ENCODE results near the gene SNCB.

The SNCB gene

DNA sequence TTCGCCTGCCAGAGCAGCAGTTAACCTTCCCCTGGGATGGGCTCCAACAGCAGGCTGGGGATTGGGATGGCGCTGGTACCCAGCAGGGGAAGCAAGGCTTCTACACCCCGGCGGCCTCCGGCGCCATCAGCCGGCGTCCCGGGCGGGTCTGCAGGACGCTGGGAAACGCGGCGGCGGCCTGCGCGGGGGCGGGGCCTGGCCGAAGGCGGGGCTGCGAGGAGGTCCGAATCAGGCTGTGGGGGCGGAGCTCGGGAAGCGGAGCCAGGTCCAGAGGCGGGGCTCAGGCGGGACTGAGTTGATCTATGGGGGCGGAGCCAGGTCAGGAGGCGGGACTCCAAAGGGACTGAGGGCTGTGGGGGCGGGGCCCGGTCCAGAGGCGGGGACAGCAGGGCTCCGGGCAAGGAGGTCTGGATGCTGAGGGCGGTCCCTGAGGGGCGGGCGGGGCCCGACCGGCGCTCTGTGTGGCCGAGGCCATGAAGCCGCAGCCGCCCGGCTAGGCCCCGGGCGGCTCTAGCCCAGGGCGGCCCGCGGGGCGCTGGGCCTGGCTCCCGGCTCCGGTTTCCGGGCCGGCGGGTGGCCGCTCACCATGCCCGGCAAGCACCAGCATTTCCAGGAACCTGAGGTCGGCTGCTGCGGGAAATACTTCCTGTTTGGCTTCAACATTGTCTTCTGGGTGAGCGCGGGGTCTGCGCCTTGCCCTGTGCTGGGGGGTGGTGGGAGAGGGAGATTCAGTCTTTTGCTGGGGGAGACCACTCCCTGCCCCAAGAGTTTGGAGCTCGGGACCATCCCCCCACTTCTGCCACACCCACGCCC lies 16.9 kb upstream of the SNCB start, which contains the start of gene TSPAN17:
Gene TSPAN17 (plus strand): TSS at position 455 of the 813 bp plus-strand sequence. CDS start 132 bp downstream, at position 587.
- peak; percentile 97 for DNase-seq (ENCODE audit: extremely low read depth, low read depth)
- TF ChIP-seq, protein P1, sequence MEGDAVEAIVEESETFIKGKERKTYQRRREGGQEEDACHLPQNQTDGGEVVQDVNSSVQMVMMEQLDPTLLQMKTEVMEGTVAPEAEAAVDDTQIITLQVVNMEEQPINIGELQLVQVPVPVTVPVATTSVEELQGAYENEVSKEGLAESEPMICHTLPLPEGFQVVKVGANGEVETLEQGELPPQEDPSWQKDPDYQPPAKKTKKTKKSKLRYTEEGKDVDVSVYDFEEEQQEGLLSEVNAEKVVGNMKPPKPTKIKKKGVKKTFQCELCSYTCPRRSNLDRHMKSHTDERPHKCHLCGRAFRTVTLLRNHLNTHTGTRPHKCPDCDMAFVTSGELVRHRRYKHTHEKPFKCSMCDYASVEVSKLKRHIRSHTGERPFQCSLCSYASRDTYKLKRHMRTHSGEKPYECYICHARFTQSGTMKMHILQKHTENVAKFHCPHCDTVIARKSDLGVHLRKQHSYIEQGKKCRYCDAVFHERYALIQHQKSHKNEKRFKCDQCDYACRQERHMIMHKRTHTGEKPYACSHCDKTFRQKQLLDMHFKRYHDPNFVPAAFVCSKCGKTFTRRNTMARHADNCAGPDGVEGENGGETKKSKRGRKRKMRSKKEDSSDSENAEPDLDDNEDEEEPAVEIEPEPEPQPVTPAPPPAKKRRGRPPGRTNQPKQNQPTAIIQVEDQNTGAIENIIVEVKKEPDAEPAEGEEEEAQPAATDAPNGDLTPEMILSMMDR (IDR thresholded peaks at IDR 0.05; ENCODE audit: low read depth, low read length): peak; percentile 34

DNA sequence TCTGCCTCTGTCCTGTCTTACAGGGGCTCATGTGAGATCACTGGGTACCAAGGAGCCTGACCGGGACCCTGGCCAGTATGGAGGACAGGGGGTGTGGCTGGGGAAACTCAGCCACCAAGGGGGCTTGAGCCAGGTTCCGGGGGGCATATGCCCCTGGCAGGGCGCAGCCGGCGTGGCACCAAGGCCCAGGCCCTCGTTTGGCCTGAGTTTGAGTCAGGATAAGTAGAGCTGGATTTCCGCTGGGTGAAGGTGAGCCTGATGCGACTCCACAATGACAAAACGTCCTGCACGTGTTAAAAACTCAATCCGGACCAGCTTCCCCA lies 16.3 kb upstream of the SNCB start:
- no peak for DNase-seq (ENCODE audit: extremely low read depth, low read depth)
- TF ChIP-seq, protein P1 (IDR thresholded peaks at IDR 0.05; ENCODE audit: low read depth, low read length): no peak

DNA sequence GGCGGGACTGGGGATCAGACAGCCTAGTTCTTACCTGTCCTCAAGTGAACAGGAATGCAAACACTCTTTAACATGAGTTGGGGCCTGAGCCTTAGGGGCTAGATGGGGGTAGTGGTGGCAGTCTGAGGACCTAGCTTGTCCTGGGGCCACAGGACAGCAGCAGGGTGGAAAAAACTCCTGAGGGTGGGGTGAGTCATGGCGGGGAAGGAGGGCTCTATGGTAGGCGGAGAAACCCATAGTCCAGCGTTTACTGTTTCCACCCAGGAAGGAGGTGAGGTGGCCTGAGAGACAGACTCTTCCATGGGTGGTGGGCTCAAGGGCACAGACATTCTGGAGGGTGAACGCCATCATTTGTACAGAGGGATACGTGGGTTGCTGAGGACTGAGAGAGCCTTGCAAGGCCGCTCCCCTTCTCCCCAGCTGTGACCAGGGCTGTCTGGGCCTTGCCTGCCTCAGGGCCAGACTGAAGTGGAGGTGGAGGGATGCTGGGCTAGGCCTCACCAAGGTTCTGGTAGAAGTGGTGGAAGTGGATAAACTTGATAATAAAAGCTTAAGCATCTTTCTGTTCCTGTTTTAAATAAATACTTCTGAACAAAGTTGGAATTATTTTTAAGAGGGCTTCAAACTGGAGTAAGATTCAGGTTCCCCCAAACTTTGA lies 15.8 kb upstream of the SNCB start:
- no peak for DNase-seq (ENCODE audit: extremely low read depth, low read depth)
- TF ChIP-seq, protein P1 (IDR thresholded peaks at IDR 0.05; ENCODE audit: low read depth, low read length): no peak

DNA sequence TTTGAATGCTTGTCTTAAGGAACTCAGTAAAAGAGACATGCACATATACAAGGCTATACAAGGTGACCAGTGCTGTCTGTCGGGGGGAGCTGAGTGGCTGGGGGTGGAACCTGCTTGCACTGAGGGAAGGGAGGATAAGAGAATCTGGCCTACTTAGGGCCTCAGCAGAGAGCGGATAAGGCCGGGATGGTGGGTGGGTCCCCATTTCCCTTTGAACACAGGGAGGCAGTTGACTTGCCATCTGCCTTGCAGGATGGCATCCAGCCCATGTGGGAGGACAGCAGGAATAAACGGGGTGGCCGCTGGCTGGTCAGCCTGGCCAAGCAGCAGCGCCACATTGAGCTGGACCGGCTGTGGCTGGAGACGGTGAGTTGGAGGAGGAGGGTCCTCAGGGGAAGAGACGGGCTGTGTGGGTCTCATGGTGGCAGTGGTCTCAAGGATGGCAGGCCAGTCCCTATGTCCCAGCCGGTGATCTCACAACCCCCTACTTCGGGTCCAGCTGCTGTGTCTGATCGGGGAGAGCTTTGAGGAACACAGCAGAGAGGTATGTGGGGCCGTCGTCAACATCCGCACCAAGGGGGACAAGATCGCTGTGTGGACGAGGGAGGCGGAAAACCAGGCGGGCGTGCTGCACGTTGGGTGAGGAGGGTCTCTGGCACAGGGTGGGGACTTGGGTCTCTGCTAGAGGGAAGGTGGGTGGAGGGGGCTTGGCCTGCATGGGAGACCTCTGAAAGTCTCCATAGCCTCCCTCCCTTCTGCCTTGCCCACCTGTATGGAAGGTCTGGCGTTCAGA lies 14.7 kb upstream of the SNCB start:
- TF ChIP-seq, protein P1 (IDR thresholded peaks at IDR 0.05; ENCODE audit: low read depth, low read length): no peak
- DNase-seq (ENCODE audit: extremely low read depth, low read depth): no peak

DNA sequence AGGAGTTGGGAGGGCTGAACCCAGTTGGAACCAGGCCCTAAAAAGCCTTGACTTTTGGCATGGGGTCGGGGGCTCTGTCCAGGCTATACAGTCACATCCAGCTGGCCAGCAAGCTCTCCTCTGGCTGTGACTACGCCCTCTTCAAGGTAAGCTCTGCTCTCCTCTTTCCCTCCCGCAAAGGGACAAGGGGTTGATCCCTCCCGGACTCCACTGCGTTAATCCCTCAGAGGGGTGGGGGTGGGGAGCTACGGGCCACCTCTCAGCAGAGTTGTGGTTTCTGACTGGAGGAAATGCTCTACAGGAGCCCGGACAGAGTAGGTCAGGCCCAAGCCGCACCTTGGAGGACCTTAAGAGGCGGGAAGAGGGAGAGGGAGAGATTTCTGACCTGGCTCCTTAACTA lies 14.0 kb upstream of the SNCB start:
- DNase-seq (ENCODE audit: extremely low read depth, low read depth): no peak
- TF ChIP-seq, protein P1 (IDR thresholded peaks at IDR 0.05; ENCODE audit: low read depth, low read length): no peak

DNA sequence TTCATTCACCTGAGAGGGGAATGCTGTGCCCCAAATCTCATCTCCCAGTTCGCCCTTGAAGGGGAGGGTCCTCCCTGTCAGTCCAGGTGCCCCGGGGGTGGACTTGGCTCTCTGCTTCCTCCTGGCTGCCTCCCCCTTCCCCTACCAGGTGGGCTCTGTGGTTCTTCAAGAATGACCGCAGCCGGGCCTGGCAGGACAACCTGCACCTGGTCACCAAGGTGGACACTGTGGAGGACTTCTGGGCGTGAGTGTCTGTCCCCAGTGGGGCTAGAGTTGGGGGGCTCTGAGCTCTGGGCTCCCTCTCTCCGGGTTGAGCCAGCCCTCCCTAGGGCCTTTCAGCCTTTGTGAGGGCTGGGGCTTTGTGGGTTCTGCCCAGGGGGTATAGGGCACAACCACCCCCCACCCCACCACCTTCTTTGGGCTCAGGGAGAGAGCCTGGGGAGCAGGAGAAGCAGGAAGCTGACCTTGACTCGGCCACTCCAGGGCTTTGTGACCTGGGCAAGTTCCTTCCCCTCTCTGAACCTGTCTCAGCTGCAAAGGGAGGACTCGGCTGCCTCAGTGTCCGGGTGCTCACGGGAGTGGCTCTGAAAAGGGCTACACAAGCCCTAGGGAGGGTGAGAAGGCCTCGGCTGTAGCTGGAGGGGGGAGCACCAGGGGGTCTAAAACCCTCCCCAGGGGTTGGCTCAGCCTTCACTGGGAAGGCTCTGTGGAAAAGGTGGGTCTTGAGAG lies 13.3 kb upstream of the SNCB start:
- DNase-seq (ENCODE audit: extremely low read depth, low read depth): no peak
- TF ChIP-seq, protein P1 (IDR thresholded peaks at IDR 0.05; ENCODE audit: low read depth, low read length): no peak
